ENCODE measurements around the gene SIX5. TPM values are rescaled to one million over a fixed set of nuclear protein-coding genes. Genes with fewer than 3 reads are reported as not detected.

Gene SIX5
- total and polyA plus RNA-seq, 9 of the 15 experiments (the other 6 are each of a cell fraction or from before 2014, with no cell fraction given): 1.4 to 17.2 (median 7.4) TPM; not detected in 2

GRCh38 chr19:45784096-45784495, 15.0 kb upstream of the SIX5 start:
- Histone ChIP-seq H3K4me1 (replicated peaks in 1 of 2; ENCODE audit: control insufficient read depth in 2 of 2, insufficient read depth in 2 of 2, low read length in 2 of 2) (peaks cover 16 to 57% of the 10 kb centered on the region in 2 experiments), H3K9ac (ENCODE audit: insufficient read depth in 1 of 2, low read depth in 2 of 2, low read length in 2 of 2) (no peak overlapping the region), H2AFZ (ENCODE audit: low read depth, low read length) (no peak overlapping the region), H3K4me3 (no peak overlapping the region), H3K9me1 (ENCODE audit: control insufficient read depth, insufficient read depth, low read length) (peaks cover 4% of the 10 kb centered on the region), H3K27ac (ENCODE audit: extremely low read depth, low read depth, low read length) (no peak overlapping the region), H3K9me3 (replicated peaks; ENCODE audit: control insufficient read depth, insufficient read depth, low read depth, low read length) (no peaks in the 10 kb centered on the region), H4K20me1 (replicated peaks; ENCODE audit: control insufficient read depth, insufficient read depth, low read length) (0 out of 2 replicates have a peak, but pooled peaks cover 10% of the 10 kb centered on the region), H3K4me2 (ENCODE audit: insufficient read depth, low read length) (no peak overlapping the region), H3K36me3 (ENCODE audit: control insufficient read depth, insufficient read depth, low read length) (peaks cover 40% of the 10 kb centered on the region; the same call in 2 of the 3 replicates), H3K27me3 (ENCODE audit: control insufficient read depth in 2 of 2, insufficient read depth in 2 of 2, low read length in 2 of 2) (no peaks in the 10 kb centered on the region), H3K79me2 (ENCODE audit: control insufficient read depth, insufficient read depth, low read length) (no peaks in the 10 kb centered on the region)
- ChIA-PET CTCF (ENCODE audit: low intra/inter-chr PET ratio) (no interaction called here), POLR2A (interaction anchor here (0.6 to 7.7 kb wide), 2 partner anchors 13 to 102 kb away, joined by 4 to 70 read pairs; partner anchors contain the start of genes IRF2BP1 and SIX5)
- no peak for DNase-seq (ENCODE audit: extremely low read depth in 1 of 4, low spot score in 3 of 4)
- in situ Hi-C loops (cut with MboI) (no loop called here), intact Hi-C loops (cut with micrococcal nuclease) (no loop called here)
- ATAC-seq: no peak
- WGBS (ENCODE audit: insufficient coverage, low coverage, missing lambda C conversion rate): 67% methylated on average over 3 of the region's 4 CpGs
- BruUV-seq (replicated peaks): no TSS peak
- no peak for FAIRE-seq
- TF ChIP-seq TBL1XR1 (IDR thresholded peaks at IDR 0.05; ENCODE audit: low read length in 2 of 2) (no peak), SMAD2 (IDR thresholded peaks at IDR 0.05; ENCODE audit: low read depth, low read length) (no peak), TCF7 (IDR thresholded peaks at IDR 0.05; ENCODE audit: borderline replicate concordance) (no peak), NELFE (IDR thresholded peaks at IDR 0.05; ENCODE audit: insufficient read depth, insufficient read length) (no peak), ZBTB49 (CRISPR knock-in tag; IDR thresholded peaks at IDR 0.05; ENCODE audit: borderline replicate concordance) (no peak), NEUROD1 (IDR thresholded peaks at IDR 0.05; ENCODE audit: borderline replicate concordance, low read depth, low read length, partially characterized antibody) (no peak), REST (IDR thresholded peaks at IDR 0.05; ENCODE audit: borderline replicate concordance) (no peak), REST (CRISPR knock-in tag; IDR thresholded peaks at IDR 0.05; ENCODE audit: low read depth) (no peak), NCOR1 (IDR thresholded peaks at IDR 0.05) (no peak), ZNF274 (IDR thresholded peaks at IDR 0.05; ENCODE audit: borderline replicate concordance, low read depth, low read length) (no peak), MXD1 (CRISPR knock-in tag; IDR thresholded peaks at IDR 0.05; ENCODE audit: borderline replicate concordance, poor library complexity, severe bottlenecking) (no peak), CBX5 (IDR thresholded peaks at IDR 0.05; ENCODE audit: borderline replicate concordance, low read depth) (no peak)
